GM19324 (cell line): Measurements from ENCODE around the gene BORA.
A peak's percentile ranks its signal among the peaks of the same experiment; 100 is the strongest.
"Not testable (repeated sequence)": the region's sequence is repeated elsewhere in the genome, so short reads cannot be mapped to it uniquely, and the experiment has no call there.

ENCODE experiments used
- ATAC-seq: cut with Tn5 transposase; IDR thresholded peaks from one replicate; pipeline ENCODE4 v1.9.1; 2021; ENCODE audit warnings: mild to moderate bottlenecking, moderate library complexity; ENCODE audit not compliant: unreplicated experiment, low FRiP score

BORA gene

DNA sequence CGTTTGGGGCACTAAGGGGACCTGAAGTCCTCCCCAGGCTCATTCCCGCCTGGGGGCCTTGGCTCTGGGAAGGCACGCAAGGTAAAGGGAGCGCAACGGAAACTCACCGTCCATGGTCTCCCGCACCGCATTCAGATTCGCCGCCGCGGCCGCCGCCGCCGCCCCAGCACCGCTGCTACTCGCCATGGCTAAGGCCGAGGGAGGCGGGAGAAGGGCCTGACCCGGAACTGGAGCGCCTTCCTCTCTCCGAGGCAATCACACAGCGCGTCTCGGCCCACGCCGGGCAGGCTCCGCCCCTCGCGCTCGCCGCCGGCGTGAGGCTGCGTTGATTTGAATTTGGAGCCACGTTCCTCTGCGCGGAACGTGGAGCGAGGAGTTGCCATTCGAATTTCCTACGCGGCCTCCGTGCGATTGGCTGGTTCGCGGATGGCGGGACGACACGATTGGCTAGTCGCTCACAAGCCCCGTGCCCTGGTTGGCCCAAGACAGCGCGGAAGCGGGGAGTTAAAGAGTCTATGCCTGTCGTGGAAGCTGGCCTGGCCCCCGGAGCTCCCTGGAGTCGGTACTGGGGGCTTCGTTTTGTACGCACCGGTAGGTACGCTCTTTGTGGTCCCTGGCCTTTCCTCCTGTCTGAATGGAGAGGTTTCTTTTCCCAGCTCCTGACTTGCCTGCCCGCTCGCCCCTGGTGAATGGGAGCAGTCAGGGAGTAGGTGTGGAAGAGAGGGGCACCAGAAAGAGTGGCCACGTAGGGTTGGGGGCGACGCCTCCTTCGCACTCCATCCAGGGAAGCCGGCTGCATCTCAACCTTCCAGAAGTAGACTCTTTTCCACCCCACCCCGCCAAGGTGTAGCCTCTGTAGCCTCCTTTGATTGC lies at the start of gene BORA, which contains the start of gene MZT1:
Gene BORA (plus strand): TSS at position 507 of the 873 bp plus-strand sequence. CDS start 1,018 bp downstream, outside the sequence.
Gene MZT1 (minus strand): TSS at position 213 of the 873 bp plus-strand sequence. CDS start 27 bp downstream, at position 186.
- ATAC-seq: peak; percentile 99

DNA sequence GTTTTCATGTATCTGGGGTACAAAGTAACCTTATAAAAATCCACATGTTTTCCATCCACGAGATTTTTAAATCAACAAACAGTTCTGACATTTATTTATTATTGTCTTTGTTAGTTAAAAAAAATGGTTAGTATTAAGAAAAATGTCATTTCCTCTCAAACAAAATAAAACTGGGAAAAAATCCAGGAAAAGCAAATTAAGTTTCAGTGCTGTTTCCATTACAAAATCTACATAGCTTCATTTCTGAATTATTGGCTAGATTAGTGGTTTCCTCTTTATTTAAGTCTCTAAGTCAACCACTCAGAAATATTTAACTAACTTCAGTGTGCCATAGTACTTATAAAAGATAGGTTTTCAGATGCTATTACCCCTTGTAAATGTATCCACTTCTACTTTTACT lies 49.4 kb upstream of the BORA start:
- ATAC-seq: no peak

DNA sequence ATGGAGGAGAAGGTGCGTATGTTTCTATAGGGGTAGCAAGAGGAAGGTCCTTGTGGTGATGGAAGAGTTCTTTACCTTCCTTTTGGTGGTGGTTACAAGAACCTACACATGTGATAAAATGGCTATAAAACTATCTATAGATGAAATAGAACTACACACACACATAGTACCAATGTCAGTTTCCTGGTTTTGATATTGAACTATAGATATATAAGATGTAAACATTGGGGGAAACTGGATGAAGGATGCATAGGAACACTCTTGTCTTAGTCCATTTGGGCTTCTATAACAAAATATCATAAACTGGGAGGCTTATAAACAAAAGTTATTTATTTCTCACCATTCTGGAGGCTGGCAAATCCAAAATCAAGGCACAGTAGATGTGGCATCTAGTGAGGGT lies 47.4 kb upstream of the BORA start:
- ATAC-seq: no peak

DNA sequence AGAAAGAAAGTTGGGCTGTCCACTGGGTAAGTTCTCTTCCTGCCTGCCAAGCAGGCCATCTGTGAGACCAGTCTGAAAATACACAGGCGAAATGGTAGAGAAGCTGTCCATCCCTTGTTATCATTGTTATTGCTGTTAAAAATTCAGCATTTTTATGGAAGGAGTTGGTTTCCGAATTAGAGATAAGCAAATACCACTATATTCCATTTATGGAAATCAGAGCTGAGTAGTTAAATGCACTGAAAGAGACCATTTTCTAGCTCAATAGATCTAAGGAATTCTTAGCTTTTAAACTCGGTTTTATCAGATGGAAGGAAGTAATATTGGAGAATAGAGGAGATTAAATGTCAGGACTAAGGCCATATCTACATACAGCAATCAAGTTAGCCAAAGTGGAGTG lies 41.0 kb upstream of the BORA start:
- ATAC-seq: no peak

DNA sequence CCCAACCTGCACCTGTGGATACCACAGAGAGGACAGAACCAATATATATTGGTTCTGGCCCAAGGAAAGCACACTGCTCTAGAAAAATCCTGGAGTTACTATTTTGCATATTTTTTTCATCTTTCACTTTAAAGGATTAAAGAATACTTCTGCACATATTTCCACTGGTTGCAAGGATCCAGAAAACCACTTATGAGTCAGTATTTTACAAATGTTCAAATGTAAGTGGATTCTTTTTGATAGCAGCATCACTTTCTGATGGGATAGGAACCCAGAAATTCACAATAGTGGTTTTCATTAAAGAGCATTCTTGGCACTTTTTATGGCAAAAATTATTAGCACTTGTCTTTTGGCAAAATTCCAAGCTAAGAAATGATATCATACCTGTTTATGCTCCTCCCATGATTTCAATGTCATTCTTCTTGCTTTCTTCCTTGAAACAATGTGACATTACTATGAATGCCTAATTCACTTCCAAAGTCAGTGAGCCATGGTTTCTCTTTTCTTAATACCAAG lies 38.5 kb upstream of the BORA start:
- ATAC-seq: no peak

DNA sequence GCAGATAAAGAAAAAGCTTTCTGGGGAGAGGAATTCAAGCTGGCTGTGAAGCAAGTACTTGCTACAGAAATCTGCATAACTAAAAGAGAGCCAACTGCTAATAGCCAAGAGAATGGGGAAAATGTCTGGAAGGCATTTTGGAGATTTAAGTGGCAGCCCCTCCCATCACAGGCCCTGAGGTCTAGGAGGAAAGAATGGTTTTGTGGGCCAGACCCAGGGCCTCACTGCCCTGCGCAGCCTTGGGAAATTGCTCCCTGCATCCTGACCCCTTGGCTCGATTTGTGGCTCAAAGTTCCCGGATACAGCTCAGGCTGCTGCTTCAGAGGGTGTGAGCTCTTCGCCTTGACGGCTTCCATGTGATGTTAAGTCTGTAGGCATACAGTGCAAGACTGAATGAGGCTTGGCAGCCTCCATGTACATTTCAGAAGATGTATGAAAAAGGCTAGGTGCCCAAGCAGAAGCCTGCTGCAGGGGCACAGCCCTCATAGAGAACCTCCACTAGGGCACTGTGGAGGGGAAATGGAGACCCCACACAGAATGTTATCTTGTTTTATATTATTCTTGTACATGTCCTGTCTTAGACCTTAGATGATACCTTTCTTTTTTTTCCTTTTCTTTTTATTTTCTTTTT lies 34.7 kb upstream of the BORA start:
- no peak for ATAC-seq

DNA sequence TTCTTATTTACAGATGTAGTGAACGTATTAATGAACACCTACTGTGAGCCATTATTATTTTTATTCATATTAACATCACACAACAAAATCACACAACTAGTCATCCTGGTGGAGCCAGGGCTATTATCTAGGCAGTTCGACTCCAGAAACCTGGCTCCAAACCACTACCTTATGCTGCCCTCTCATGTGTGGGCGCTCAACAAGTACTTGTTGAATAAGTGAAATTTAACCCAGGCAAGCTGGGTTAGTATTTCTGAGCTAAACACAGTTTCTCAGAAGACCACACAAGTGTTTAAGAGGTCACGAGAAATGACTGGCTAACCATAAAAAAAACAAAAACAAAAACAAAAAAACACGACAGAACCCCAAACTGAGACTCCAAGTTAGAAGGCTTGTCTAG lies 33.9 kb upstream of the BORA start:
- ATAC-seq: no peak

DNA sequence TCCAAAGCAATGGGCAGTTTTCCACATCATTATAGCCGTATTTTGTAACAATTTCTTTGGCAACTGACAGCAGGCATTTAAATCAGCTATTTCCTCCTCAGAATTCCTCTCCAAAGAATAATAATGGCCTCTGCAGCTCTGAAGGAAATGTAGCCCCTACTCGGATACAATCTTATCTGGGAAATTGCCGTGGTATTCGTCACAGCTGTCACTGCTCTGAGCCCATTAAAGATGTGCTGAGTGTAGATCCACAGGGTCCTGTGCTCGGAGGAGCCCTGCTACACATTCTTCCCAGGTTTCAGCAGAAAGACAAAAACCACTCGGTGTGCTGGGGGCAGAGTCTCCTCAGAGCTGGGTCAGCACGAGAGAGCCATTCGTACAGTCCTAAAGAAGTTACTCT lies 33.4 kb upstream of the BORA start:
- ATAC-seq: no peak

DNA sequence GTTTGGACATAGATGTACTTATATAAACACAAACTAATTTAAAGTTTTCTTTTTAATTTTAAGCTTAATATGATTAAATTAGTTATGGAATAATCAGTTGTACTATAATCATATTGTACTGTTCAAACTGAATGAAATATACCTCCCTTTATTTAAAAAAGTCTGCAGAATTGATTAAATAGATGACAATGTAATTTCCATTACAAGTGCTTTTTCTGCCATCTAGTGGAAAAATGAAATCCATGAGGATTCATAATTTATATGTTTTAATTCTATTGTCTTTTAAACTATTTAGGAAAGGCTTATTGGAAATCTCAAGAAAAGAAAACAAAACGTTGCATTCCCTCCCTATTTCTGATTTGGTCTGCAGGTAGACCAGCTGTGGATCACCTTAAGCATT lies 31.1 kb upstream of the BORA start:
- no peak for ATAC-seq

DNA sequence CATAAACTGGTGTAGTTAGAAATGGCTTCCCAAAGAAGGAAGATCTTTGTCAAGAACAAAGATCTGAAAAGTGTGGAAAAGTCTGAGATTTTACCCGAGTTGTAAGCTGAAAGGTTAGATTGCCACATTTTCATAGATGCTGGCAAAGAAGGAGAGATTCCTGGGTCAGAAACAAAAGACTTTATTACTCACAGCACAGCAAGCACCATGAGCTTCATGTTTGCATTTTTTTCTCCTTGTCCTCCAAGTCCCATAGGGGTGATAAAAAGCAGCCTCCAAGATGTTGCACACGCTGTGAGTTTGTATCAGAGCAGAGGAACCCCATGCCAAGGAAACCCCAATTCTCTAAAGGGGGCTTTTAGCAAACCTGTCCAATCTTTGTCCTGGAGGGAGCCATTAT lies 29.6 kb upstream of the BORA start:
- ATAC-seq: no peak

DNA sequence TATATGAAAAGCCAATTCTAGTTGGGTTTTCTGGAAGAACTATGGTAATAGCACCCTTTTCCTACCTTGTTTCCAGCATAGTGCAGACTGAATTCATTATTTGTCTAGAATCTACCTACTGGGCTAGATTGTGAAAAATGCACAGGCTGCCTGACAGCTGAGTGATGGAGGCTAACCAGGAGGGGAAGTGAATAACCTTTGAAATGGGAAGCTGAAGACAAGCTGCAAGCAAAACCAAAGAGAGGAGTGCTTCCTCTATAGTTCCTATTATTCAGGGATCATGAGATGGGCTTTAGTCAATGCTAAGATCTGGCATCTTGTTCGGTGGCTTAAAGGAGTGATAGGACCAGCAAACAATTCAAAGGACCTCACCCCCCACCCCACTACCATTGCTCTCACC lies 27.2 kb upstream of the BORA start:
- no peak for ATAC-seq

DNA sequence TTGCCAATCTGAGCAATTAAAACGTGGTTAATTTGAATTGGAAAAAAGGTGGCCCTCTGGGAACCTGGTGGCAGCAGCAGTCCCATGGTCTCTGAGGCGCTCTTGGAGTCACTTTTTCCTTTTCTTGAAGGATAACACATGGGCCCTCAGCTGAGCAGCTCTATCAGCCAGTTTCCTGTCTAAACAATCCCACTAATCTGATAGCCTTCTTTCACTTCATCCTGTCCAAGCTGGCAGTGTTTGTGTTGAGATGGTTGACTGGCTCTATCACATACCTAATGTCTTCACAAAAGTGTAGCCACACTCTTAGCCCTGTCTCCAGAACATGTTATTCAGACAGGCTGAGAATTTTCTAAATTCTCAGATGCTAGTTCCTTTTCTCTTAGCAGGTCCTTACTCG lies 10.9 kb upstream of the BORA start:
- no peak for ATAC-seq

DNA sequence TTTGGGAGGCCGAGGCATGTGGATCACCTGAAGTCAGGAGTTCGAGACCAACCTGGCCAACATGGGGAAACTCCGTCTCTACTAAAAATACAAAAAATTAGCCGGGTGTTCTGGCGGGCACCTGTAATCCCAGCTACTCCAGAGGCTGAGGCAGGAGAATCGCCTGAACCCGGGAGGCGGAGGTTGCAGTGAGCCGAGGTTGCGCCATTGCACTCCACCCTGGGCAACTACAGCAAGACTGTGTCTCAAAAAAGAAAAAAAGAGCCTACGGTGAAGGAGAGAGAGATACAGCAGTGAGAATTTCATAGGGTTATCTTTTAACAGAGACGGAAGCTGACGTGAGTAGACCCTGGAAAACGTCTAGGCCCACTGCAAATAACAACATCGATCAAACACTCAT lies 1.5 kb upstream of the BORA start:
- not testable (repeated sequence) for ATAC-seq

DNA sequence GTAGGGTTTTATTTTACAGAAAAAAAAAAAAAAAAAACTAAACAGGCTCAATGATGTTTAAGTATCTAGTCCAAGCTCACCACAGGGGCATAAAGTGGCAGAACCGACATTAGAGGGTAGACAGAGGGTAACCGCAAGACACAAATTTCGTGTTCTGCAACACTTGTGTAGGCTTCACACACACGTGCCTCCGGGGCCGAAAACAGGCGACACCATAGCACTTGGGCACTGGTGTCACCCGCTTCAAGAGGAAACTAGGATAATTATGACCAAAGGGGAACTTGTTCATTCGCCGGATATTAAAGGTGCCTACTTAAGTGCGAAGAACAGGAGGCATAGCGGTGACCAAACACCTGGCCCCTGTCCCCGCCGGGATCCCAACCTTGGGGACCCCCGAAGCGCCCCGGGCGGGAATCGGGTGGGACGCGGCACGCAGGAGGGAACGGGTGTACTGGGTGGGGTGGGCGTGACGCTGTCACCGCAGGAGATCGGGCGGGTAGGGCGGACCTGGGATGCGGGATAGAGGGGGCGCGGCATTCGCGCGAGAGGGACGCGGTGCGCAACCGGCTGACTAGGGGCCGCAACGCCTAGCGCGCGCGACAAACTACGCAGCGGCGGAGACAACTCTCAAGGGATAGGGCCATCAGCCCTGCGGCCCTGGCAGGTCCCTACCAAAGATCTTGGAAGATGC lies 852 bp upstream of the BORA start:
- ATAC-seq: peak; percentile 25

DNA sequence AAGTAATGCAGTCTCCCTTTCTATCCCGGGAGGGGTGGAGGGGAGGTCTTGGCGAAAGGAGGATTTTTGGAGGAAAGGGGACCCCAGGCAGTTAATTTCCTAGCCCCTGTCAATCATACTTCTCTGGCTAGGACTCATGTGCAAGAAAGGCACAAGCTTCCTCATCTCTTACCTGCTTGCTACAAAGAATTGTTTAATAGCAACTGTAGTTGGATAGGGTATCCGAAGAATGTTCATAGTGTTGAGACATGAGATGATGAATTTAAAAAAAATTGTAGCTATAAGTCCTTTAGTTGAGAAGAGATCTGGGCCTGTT lies 525 bp downstream of the BORA start:
- ATAC-seq: no peak

DNA sequence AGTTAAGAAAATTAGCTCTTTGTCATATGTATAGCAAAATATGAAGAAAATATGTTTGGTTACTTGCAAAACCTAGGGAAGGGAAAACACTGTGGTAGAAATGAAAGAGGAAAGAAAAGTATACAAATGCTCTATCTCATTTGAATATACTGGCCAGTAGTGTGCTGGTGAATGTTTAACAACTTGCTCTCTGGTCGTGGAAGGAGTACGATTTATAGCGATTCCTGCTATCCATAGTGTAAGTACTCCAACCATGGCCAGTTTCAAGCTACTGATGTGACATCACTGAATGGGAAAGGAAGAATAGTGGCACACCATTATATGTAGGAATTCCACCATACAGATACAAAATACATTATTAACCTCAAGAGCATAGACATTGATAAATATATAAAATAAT lies 9.3 kb downstream of the BORA start:
- ATAC-seq: no peak

DNA sequence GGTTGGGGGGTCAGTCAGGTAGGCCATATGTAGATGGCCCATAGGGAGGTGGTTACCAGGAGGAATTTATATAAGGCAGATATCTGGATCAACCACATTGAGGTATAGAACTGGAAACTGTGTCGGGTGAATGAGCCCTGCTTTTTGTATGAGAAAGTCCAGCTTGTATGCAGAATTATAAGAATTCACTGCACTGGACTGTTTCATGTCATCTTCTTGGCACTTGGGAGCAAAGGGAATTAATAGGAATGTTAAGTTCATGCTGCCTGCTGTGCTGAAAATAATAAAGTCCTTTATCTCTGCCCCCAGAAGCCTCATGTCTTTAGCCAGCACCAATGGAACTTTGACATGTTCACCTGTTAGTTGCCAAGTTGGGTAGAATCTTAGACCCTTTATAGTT lies 12.3 kb downstream of the BORA start:
- ATAC-seq: no peak

DNA sequence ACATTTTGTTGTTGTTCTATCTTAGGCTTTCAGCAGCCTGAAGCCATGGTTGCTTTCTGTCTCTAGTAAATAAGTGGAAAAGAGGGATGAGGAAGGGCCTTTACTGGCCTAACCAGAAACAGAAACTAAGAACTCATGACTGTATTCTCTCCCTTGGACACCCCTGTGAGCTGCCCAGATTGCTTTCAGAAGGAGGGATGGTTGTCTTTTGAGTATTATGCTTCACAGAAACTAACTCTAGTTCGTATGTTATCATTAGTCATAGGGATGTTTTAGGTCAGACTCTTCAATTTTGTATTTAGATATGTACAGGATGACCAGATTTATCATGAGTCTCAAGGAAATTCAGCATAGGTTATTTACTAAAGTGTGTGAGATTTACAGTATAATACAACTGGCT lies 17.5 kb downstream of the BORA start:
- ATAC-seq: no peak

DNA sequence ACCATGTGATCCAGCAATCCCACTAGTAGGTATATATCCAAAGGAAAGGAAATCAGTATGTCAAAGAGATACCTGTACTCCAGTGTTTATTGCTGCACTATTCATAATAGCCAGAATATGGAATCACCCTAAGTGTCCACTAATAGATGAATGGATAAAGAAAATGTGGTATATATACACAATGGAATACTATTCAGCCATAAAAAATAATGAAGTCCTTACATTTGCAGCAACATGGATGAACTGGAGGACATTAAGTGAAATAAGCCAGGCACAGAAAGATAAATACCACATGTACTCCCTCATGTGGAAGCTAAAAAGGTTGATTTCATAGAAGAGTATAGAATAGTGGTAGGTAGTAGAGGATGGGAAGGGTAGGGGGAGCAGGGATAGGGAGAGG lies 23.5 kb downstream of the BORA start:
- ATAC-seq: no peak

DNA sequence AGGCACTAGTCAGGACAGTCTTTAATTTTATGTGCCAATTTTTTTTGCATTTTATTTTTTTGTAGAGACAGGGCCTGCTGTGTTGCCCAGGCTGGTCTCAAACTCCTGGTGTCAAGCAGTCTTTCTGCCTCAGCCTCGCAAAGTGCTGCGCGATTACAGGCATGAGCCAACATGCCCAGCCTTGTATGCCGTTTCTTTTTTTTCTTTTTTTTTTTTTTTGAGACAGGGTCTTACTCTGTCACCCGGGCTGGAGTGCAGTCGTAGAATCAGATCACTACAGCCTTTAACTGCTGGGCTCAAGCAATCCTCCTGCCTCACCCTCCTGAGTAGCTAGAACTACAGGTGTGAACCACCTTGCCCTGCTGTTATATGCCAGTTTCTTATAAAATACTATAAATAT lies 26.4 kb downstream of the BORA start:
- no peak for ATAC-seq

DNA sequence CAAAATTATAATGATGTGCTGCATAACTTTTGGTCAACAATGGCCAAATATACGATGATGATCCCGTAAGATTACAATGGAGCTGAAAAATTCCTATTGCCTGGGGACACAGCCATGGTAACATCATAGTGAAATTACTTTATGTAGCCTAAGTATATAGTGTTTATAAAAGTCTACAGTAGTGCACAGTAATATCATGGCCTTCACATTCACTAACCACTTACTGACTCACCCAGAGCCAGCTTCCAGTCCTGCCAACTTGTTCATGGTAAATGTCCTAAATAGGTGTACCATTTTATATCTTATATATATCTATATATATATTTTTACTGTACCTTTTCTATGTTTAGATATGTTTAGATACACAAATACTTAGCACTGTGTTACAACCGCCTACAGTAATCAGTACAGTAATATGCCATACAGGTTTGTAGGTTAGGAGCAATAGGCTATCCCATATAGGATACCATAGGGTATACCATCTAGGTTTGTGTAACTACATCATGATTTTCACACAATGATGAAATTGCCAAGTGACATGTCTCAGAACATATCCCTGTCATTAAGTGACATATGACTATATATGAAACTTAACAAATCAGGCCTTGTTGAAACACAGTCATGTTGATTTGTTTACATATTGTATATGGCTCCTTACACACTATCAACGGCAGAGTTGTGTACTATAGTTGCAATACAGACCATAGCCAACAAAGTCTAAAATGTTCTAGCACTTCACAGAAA lies 30.2 kb downstream of the BORA start:
- ATAC-seq: no peak
